GM19395 (cell line): ENCODE measurements around the gene KBTBD8.
A peak's percentile ranks its signal among the peaks of the same experiment; 100 is the strongest.

ENCODE experiments used
- ATAC-seq: cut with Tn5 transposase; IDR thresholded peaks from one replicate; pipeline ENCODE4 v1.9.1; 2021; ENCODE audit warnings: mild to moderate bottlenecking, moderate library complexity; ENCODE audit not compliant: unreplicated experiment

The KBTBD8 gene

DNA sequence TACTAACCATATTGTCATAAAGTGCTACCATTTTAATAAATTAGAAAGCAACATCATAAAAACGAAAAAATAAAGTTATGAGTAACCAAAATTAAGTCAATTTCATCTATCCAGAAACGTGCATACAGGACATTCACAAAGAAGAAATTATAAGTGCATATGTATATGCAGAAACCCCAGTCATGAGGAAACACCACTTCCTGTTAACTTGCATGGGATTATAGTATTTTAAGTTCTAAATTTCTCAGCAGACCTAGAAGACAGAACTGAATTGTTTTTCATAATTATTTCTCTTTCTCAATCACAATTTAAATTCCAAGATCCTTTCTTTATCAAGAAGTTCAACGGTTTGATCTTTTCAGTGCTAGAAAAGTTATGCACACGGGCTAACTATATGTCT lies 1.4 kb upstream of the KBTBD8 start:
- no peak for ATAC-seq

GRCh38 chr3:66997560-66998112 lies 471 bp upstream of the KBTBD8 start:
- ATAC-seq: no peak

DNA sequence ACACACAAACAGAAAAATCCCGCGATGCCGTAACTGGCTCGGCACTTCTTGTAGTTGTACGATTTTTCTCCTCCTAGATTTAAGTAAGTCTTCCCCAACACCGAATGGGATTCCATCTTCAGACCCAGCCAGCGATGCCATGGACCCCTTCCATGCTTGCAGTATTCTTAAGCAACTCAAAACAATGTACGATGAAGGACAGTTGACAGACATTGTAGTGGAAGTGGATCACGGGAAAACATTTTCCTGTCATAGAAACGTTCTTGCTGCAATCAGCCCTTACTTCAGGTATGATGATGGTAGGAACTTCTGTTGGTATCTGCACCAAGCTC lies 763 bp downstream of the KBTBD8 start:
- no peak for ATAC-seq

- ATAC-seq: peak; percentile 56
Observed at GRCh38 chr3:67000009-67000408, 1.9 kb downstream of the KBTBD8 start.

DNA sequence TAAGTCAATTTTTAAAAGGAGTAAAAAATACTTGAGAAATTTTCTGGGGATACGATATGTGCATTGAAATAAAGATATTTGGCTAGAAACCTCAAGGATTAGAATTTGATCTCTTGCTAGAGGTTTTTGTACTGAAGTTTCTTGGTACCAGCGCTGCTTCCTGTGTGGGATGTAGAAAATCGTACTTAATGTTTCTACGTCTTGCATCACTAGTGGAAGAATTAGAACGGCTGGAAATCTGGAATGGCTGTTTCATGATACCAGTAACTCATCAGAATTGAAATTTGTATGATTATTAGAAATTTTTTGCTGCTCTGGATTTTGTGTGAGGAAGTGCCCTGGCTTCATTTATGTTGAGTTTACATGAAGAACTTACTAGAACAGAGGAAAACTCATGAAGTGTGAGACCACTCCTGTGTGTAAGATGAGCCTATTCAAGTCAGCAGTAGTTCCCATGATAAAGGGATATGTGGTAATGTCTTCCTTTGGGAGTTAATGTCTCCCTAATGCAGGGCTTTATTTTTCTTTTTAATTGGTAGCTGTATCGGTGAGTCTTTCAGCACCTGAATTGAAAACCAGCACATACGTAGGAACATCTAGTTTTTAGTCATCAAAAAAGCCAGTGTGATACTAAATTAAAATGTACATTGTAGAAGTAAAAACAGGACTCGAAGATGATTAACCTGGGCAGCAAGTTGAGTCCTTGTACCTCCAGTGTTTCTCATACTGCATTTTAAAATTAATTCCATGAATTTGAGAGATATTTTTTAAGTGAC lies 3.2 kb downstream of the KBTBD8 start:
- ATAC-seq: no peak

GRCh38 chr3:67005974-67006373 lies 7.9 kb downstream of the KBTBD8 start:
- no peak for ATAC-seq

DNA sequence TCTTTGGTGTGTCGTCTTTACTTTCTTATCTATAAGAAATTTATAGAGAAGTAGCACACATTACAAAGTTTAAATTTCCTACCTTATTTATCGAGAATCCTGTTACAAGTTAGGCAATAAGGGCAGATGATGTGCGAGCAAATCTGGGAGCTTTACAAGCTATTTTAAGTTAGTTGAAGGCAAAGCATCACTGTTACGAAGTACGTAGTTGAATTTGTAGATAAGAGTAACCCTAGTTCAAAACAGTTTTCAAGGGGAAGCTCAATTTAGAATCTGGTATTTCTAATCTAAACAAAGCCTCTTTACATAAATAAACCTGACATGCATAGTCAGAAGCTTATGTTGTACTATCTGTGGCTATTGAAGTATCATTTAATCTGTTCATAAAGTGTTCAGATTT lies 8.4 kb downstream of the KBTBD8 start:
- no peak for ATAC-seq

DNA sequence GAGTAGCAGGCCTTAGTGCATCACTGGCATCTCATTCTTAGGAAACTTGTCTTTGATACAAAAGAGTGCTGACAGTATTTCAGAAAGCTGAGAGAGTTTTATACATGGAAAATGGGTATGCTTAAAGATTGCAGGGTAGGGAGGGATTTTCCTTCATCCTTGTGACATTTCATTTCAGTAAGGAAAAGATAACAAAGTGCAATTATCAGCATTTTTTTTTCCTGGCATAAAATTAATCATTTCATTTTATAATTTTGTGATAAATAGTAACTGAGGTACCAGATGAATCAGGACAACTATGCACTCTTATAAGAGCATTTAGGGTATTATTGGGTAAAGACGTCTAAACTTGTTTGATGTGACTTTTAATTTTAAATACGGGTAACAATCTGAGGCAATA lies 10.3 kb downstream of the KBTBD8 start:
- no peak for ATAC-seq

DNA sequence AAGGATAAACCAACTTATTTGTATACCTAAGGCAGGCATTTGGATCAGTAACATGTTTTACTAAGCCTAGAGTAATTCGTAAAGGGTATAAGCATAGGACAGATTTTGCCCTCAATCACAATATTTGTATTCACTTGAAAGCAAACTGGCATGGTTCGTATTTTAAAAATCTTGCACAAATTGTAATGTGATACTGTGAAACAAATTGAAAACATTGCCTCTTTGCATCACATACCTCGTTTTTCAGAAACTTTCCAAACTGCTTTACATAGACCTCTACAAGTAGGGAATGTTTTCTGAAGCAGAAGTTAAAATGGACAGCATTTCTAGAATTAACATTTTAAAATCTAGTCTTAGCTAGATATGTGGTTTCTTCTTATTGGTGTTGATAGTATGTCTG lies 11.6 kb downstream of the KBTBD8 start:
- ATAC-seq: no peak

DNA sequence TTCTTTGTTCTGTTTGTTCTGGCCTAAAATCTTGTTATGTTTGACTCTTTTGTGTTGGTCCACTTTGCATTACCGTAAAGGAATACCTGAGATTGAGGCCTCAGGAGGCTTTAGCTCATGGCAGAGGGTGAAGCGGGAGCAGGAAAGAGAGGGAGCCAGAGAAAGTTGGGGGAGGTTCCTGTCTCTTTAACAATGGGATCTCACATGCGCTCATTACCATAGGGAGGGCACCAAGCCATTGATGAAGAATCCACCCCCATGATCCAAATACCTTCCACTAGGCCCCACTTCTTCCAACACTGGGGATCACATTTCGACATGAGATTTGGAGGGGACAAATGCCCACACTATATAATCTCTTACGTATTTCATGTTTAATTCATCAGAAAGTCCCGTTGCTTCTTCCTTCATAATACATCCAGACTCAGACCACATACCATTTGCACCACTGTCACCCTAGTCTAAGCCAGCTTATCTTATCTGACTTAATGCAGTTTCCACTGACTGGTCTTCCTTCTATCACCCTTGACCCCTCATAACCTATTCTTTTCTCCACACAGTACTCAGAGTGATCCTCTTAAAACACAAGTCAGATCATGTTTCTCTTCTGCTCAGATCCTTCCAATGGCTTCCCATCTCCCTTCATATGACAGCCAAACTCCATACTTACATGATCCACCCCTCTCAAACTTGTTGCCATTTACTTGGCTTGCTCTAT lies 13.5 kb downstream of the KBTBD8 start:
- no peak for ATAC-seq

DNA sequence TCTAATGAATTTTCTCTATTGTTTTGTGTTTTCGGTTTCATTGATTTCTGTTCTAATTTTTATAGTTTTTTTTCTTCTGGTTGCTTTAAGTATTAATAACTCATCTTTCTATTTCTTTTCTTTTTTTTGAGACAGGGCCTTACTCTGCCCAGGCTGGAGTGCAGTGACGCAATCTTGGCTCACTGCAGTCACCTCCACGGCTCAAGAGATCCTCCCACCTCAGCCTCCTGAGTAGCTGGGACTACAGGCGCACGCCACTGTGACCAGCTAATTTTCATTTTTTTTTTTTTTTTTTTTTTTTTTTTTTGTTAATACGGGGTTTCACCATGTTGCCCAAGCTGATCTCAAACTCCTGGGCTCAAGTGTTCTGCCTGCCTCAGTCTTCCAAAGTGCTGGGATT lies 14.5 kb downstream of the KBTBD8 start:
- ATAC-seq: no peak

DNA sequence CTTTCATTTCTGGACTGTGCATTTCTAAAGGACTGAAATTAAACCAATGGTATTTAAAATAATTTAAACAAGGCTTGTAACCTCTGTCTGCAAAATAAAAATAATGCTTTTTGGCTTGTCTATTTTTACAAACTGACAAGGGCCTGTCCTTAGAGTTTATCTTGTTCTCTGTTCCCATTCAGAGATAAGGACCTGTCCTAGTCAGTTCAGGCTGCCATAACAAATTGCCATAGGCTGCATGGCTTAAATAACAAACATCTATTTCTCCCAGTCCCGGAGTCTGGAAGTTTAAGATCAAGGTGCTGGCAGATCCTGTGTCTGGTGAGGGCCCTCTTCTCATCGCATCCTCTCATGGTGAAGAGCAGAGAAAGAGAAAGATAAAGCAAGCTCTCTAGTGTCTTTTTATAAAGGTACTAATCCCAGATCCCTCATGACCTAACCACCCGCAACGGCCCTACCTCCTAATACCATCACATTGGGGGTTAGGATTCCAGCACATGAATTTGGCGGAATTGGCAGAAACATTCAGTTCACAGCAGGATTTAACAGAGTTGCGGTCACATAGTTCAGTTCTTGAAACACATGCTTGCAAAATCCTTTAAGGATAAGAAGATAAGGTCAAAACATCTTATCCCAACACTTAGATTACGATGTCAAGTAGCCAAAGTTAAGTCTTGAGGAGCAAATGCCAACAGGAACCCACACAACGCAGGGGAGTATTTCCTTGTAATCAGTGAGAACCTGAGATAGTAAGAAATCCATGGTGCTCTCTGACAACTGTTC lies 17.8 kb downstream of the KBTBD8 start:
- no peak for ATAC-seq

GRCh38 chr3:67016522-67017080 lies 18.5 kb downstream of the KBTBD8 start:
- peak; percentile 49 for ATAC-seq

- ATAC-seq: peak; percentile 23
Observed at GRCh38 chr3:67017211-67017610, 19.1 kb downstream of the KBTBD8 start.

- peak; percentile 51 for ATAC-seq
Observed at GRCh38 chr3:67018105-67018788, 20.1 kb downstream of the KBTBD8 start.

- peak; percentile 51 for ATAC-seq
Observed at GRCh38 chr3:67018789-67019526, 20.9 kb downstream of the KBTBD8 start.

GRCh38 chr3:67028001-67028784 lies 30.1 kb downstream of the KBTBD8 start:
- no peak for ATAC-seq

GRCh38 chr3:67030785-67031740 lies 33.0 kb downstream of the KBTBD8 start:
- peak; percentile 88 for ATAC-seq
